ENCODE measurements around the gene FBXW9.

Gene FBXW9

DNA sequence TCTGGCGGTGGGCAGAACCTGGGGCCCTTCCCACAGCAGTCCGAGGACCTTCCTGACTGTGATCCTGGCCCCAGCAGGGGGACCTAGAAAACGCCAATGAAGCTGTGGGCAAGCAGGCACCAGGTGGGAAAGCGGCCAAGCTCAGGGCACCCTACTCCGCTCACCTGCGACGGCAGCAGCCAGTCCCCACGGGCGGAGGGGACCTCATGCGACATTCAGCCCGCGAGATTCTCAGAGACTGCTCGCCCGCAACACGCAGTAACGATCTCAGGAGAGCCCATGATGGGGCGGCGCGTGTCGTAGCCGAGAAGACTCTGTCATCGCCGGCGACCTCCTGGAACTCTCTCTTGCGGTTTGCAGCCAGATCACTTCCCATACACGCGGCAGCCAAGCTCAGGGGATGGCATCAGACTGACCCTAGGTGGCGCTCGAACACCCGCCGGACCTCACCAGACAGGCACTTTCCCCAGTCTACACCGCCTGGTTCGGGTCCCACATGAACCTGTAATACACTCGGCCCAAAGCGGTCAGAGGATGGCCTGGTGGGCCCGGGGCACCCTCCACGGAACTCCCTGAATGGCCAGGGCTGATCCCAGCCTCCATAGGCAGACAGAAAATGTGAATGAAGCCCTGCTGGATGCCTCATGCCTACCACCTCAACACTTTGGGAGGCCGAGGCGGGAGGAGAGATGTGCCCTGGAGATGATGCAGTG, 56.4 kb downstream of the FBXW9 start:
- H3K4me2 ChIP-seq: no peak overlapping the region
- H3K36me3 ChIP-seq (ENCODE audit: insufficient read depth): no peaks in the 10 kb centered on the region
- no peak overlapping the region for H3K27ac ChIP-seq
- no peaks in the 10 kb centered on the region for H3K27me3 ChIP-seq (ENCODE audit: insufficient read depth, low read depth)
- H3K9ac ChIP-seq: no peak overlapping the region
- H3K4me3 ChIP-seq (IDR thresholded peaks at IDR 0.05; ENCODE audit: insufficient read depth, low read depth, low read length): no peak overlapping the region
- no peak overlapping the region for H2AFZ ChIP-seq (ENCODE audit: low read depth)
- no peaks in the 10 kb centered on the region for H3K4me1 ChIP-seq (ENCODE audit: low read depth, poor library complexity, severe bottlenecking)
- H3K79me2 ChIP-seq (ENCODE audit: insufficient read depth, low read depth): no peaks in the 10 kb centered on the region
- TF ChIP-seq, protein P1, sequence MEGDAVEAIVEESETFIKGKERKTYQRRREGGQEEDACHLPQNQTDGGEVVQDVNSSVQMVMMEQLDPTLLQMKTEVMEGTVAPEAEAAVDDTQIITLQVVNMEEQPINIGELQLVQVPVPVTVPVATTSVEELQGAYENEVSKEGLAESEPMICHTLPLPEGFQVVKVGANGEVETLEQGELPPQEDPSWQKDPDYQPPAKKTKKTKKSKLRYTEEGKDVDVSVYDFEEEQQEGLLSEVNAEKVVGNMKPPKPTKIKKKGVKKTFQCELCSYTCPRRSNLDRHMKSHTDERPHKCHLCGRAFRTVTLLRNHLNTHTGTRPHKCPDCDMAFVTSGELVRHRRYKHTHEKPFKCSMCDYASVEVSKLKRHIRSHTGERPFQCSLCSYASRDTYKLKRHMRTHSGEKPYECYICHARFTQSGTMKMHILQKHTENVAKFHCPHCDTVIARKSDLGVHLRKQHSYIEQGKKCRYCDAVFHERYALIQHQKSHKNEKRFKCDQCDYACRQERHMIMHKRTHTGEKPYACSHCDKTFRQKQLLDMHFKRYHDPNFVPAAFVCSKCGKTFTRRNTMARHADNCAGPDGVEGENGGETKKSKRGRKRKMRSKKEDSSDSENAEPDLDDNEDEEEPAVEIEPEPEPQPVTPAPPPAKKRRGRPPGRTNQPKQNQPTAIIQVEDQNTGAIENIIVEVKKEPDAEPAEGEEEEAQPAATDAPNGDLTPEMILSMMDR (conservative IDR thresholded peaks at IDR 0.05; ENCODE audit: low read depth, low read length): peak; percentile 47
- H4K20me1 ChIP-seq (ENCODE audit: insufficient read depth): no peaks in the 10 kb centered on the region

Data from KMS-11 (cell line).